KBM-7 (cell line): ENCODE results near the gene MSH5.
"Not testable (repeated sequence)": the region's sequence is repeated elsewhere in the genome, so short reads cannot be mapped to it uniquely, and the experiment has no call there.

ENCODE experiments used
- DNase-seq: peaks from one replicate; pipeline ENCODE4 v3.0.0-alpha.2; 2015
- in situ Hi-C: fragments of 300-500 bp; cut with MboI; formaldehyde crosslinking; loops from 2 replicates; pipeline ENCODE4 v1.14.3; 2020; ENCODE audit warnings: low sequenced_read_pairs, low pct_unique_long_range_greater_than_20kb, mixed read lengths

Gene MSH5

DNA sequence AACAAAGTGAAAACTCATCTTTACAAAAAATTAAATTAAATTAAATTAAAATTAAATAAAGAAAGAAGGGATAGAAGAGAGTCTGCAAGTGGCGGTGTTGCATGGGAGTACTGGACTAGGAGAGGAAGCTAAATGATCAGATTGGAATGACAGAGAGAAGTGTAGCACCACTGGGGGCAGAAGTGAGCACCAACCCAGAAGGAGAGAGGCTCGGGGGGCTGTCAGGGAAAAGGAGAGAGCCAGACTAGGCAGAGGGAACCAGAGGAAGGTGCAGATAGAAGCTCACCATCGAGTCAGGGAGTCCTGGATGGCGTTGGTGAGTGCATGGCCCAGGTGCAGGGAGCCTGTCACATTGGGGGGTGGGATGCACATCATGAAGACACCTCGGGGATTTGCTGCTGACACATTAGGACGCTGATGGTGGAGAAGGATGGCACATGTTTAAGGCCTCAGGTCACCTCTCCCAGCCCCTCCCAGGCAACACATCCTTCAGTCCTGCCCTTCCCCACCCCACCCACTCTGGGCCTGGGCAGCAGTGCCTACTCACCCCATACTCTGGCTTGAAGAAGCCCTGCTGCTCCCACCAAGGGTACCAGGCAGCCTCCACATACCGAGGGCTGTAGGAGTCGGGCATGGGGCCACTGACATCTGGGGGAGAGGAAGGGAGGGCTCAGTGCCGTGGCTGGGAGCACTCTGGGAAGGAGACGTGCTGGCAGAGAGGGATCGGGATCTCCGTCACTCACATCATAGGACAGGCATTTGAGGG is 51.7 kb downstream of the MSH5 start:
- in situ Hi-C loops: no loop called here
- DNase-seq: peak; percentile 77

DNA sequence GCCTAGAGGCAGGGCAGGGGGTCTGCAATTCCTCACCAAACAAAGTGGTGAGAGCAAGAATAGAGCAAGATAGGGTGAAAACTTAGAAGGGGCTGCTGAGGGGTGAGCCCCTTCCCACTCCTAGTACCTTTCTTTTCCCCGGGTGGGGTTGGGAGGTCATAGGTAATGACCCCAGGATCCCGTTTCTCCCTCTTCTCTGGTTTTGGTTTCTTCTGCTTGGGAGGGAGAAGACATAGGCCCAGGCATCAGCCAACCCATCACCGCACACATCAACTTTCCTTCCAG is 52.2 kb downstream of the MSH5 start:
- in situ Hi-C loops: no loop called here

DNA sequence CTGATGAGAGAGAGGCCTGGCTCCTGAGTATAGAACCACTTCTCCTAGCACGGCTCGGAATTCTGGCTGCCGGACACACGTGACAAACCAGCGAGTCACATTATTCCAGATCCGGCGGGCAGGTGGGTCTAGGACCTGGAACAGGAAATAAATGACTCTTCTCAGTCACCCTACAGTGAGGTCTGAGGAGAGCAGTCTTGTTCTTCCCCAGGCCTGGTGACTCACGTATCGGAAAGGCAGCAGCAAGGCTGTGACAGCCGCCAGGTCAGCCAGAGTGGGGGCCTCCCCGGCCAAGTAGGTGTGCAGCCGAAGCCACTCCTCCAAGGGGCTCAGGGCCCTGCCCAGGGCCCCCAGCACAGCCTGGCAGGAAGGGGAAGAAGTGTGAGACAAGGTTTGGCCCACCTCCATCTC is 53.0 kb downstream of the MSH5 start:
- in situ Hi-C loops: no loop called here
- DNase-seq: no peak

More for the DNA sequence above, 52.2 kb downstream of the MSH5 start:
- DNase-seq: no peak

DNA sequence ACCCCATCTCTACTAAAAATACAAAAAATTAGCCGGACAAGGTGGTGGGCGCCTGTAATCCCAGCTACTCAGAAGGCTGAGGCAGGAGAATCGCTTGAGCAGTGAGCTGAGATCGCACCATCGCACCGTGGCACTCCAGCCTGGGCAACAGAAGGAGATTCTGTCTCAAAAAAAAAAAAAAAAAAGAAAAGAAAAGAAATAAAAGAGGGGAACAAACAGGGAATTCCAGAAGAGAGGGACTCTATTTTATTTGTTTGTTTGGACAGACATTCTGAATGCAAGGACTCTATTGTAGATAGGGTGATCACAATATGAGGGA is 54.1 kb downstream of the MSH5 start:
- in situ Hi-C loops, DNase-seq: not testable (repeated sequence)

DNA sequence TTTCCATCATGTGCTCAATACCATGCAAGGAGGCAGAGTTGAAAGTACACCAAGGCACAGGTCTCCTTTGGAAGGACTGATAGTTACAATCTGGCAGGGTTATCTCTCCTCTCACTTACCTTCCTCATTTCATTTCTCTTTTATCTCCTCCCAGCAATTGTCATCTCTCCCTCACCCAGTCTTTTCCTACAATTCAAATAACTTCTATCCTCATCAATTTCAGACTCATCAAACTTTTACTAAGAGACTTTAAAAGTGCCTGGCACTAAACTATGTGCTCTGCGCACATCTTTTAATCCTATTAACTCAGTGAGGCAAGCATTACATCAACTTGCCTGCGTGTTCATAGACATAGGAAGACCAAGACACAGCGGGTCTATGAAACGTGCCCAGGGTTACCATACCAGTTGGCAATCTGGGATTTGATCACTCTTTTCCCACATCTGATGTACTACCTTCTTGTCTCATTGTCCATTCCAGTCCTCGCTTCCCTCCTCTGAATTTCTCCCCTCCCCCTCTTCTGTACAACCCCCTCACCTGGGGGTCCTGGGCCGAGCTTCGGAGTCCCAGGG is 54.6 kb downstream of the MSH5 start:
- DNase-seq: peak; percentile 55
- in situ Hi-C loops: no loop called here

DNA sequence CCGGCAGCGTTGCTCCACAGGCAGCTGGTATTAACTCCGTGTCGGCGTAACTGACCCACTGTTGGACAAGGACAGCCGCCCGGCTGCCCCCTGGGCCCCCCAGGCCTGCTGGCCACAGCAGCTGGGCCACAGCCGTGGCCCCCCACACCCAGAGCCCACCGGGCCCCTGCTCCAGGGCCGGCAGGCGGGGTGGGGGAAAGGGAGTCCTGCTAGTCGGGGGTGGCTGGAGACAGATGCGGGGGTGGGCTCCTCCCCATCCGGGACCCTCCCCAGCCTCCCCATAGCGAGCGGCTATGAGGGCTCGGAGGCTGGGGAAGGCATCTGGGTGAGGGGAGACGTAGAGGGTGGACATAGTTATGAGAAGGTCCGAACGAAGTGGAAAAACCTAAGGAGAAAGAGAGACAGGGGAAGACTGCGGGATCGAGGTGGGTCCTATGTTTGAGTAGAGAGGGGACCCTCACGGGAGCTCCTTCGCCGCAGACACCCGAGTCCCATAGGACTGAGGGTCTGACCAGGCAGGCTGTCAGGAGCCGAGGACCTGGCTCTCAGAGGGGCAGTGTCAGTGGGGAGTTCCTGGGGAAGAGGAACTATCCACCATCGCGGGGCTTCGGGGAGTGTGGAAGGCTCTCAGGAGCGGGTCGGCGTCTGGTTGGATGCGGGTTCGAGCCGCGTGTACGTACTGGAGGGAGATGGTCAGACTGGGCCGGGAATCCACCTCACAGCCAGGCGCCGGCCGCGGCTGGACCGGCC is 55.2 kb downstream of the MSH5 start:
- DNase-seq: peak; percentile 75
- in situ Hi-C loops: no loop called here

DNA sequence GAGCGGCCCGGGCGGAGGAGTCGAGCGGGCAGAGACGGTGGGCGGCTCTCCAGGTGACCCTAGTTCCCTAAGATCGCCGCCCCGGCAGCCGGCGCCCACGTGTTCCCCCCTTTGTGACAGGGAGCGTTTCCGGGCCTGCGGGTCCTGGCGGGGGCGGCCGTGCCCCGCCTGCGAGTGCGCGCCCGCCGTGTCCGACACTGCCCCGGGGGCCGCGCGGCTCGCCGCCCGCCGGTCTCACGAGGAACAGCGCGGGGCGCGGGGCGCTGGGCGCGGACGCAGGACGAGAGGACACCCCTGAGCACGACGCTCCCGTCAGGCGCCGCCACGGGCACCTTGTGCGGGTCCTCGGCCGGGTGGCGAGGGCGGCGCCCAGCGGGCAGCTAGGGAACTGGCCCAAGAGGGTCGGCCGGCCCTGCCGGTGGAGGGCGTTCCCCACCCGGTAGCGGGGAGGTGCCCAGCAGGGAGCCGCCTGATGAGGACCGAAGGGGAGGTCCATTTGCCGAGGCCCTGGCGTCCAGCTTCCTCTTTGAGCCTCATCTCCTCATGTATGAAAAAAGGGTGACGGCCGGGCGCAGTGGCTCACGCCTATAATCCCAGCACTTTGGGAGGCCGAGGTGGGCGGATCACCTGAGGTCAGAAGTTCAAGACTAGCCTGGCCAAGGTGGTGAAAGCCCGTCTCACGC is 56.0 kb downstream of the MSH5 start, which contains the start of gene VARS1:
VARS1 (minus strand) TSS at position 137 of the 683 bp plus-strand sequence. CDS start 535 bp downstream, outside the sequence.
- DNase-seq: peak; percentile 91
- in situ Hi-C loops: no loop called here

DNA sequence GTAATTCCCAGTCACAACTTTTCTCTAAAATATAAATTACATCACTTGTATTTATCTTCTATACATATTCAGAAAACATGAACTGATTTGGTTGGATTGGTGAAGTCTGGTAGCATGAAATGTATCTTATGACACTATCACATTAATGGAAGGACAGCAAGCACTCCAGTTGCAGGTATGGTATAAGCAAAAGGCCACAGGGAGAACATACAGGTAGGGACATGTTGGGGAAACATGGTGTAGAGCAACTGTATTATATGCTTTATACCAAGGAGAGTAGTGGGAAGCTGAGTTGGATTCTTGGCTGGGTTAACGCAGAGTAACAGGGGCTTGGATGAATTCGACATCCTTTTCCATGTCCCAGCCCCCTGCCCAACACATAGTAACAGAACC is 57.2 kb downstream of the MSH5 start:
- no peak for DNase-seq
- in situ Hi-C loops: no loop called here

DNA sequence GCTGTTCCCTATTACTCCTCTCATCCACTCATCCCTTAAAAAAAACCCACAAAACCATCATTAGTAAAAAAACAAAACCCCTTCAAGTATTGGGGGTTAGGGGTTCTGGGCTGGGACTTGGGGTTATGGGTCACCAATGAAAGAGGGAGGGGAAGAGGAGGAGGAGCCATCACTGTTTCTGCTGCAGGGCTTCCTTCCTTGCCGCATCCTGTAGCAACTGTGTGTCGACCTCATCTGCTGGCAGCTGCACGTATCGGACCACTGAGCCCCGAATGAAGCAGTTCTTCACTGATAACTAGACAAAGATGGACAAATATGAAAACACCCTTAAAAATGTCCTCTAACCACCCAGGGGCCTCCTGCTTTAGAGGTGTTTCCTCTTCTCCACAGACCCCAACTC is 57.8 kb downstream of the MSH5 start:
- DNase-seq: no peak
- in situ Hi-C loops: no loop called here

DNA sequence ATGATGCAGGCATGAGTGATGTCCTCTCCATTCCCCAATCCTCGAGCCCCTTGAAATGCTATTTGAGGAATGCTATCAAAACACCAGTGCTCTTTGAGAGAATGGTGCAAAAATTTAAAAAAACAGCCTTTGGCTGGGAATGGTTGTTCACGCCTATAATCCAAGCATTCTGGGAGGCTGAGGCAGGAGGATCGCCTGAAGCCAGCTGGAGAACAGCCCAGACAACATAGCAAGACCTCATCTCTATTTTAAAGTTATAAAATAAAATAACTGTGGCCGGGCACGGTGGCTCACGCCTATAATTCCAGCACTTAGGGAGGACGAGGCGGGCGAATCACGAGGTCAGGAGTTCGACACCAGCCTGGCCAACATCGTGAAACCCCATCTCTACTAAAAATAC is 60.0 kb downstream of the MSH5 start:
- DNase-seq: no peak
- in situ Hi-C loops: no loop called here

DNA sequence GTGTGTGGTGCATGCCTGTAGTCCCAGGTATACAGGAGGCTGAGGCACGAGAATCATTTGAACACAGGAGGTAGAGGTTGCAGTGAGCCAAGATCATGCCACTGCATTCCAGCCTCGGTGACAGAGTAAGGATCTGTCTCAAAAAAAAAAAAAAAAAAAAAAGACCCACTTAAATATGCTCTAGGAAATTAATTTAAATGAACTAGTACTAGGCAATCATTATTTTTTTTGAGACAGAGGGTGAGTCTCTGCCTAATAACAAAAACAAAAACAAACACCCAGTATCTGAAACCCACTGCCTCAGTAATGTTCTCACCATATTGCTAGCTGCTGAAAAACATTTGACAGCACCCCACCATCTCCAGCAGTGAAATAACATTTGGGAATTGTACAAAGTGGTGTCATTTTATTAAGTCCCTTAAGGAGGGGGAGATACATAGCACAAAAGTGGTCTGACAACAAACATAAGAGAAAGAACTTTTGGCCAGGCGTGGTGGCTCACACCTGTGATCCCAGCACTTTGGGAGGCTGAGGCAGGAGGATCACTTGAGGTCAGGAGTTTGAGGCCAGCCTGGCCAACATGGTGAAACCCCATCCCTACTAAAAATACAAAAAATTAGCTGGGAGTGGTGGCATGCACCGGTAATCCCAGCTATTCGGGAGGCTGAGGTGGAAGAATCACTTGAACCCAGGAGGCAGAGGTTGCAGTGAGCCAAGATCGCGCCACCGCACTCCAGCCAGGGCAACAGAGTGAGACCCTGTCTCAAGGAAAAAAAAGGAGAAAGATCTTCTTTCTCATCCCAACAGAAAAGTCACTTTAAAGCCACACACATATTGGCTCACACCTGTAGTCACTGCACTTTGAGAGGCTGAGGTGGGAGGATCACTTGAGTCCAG is 61.5 kb downstream of the MSH5 start:
- in situ Hi-C loops, DNase-seq: not testable (repeated sequence)

DNA sequence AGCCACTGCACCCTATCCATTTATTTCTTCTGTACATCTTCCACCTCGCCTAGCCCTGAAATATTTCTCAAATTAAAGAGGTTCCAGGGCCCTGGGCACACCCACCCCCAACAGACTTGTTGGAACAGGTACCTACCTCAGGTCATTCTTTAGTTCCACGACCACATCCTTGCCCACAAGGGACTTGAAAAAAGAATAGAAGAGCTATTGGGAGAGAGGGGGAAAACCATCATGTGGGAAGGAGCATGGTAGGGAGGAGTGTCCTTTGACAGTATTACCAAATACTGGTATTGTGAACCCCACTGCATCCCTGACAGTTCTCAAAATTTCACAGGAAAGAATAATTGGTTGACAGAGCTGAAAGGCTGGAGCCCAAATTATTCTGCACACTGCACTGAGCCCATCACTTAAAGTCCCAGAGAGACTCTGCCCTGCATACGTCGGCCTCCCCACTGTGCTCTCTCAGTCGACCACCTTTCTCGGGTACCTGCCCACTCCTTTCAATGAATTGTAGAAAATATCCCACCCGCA is 66.2 kb downstream of the MSH5 start:
- in situ Hi-C loops: no loop called here
- DNase-seq: no peak

DNA sequence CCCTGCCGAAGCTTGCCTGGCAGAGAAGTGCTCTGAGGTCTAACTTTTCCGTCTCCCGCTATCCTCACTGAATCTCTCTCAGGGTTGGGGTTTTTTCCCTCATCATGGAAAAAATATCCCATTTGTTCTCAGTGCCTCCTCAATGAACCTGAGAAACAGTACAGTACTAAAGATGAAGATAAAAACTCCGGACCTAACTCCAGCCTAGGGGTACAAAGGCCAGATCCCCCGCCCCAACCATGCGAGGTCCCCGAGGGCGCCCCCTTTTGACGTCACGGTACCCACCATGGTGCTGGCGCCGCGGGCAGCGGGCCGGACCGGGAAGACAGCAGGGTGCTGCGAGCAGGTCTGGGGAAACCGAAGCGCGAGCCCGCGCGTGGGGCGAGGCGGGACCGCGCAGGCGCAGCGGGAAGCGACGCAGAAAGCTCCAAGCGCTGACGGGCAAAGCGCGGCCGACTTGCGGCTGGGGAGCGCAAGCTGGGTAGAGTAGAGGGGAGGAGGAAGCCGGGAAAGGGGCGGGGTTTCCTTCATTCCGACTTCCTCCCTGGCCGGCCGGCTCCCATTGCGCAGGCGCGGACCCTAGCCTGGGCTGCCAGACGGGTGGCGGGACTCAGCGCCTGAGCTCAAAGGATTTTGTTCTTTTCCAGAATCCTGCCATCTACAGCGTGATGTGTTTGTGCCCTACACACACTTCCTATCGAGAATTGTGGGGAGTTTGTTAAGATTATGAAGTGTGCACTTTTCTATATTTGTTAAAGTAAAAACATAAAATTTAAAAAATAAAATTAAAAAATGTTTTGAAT is 66.9 kb downstream of the MSH5 start, which contains the start of gene LSM2:
LSM2 (minus strand) TSS at position 497 of the 803 bp plus-strand sequence; CDS start at position 288, 209 bp downstream.
- in situ Hi-C loops: no loop called here
- peak; percentile 99 for DNase-seq

DNA sequence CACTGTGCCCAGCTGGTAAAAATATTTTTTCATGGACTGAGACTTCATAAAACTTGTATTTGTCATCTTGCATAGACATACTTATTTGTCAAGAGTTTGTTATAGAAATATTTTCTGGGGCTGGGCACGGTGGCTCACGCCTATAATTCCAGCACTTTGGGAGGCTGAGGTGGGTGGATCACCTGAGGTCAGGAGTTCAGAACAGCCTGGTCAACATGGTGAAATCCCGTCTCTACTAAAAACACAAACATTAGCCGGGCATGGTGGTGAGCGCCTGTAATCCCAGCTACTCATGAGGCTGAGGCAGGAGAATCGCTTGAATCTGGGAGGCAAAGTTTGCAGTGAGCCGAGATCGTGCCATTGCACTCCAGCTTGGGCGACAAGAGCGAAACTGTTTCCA is 68.8 kb downstream of the MSH5 start:
- DNase-seq, in situ Hi-C loops: not testable (repeated sequence)

DNA sequence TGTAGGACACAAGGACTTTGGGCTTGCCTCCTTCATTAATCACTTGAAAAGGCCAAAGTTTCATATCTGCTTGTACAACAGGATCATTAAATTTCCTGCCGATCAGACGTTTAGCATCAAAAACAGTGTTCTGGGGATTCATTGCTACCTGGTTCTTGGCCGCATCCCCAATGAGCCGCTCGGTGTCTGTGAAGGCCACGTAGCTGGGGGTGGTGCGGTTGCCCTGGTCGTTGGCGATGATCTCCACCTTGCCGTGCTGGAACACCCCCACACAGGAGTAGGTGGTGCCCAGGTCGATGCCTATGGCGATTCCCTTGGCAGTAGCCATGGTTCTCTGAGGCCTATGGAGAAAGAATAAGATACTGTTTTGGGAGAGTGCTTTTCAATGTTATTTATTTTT is 71.8 kb downstream of the MSH5 start:
- no peak for DNase-seq
- in situ Hi-C loops: no loop called here
